ENCODE measurements around the gene TKTL1. TPM values are rescaled to one million over a fixed set of nuclear protein-coding genes. Genes with fewer than 3 reads are reported as not detected.
A peak's percentile ranks its signal among the peaks of the same experiment; 100 is the strongest.

The TKTL1 gene
- total RNA-seq, 1 experiment from 2014 or later, result not detected

- Histone ChIP-seq H3K4me3 (ENCODE audit: low read length) (peak overlapping the region; percentile 45; the same call in 1 of the 2 replicates), H3K9ac (ENCODE audit: low read length) (peak overlapping the region; percentile 27; the same call in 1 of the 2 replicates)
Measured at GRCh38 chrX:154371789-154372300, 76.2 kb downstream of the TKTL1 start.

GRCh38 chrX:154372612-154373022 lies 77.0 kb downstream of the TKTL1 start:
- Histone ChIP-seq H2AFZ (ENCODE audit: low read length) (no peak overlapping the region), H4K20me1 (ENCODE audit: insufficient read depth, low read depth, low read length) (no peaks in the 10 kb centered on the region), H3K9me2 (replicated peaks; ENCODE audit: insufficient read depth, low read length) (no peaks in the 10 kb centered on the region), H3K27ac (ENCODE audit: low read length) (no peak overlapping the region), H3K79me2 (ENCODE audit: low read length) (peaks cover 18% of the 10 kb centered on the region), H3K4me2 (ENCODE audit: low read depth, low read length, poor library complexity, severe bottlenecking) (no peak overlapping the region), H3K36me3 (ENCODE audit: insufficient read depth, low read length) (no peaks in the 10 kb centered on the region), H3K9me3 (ENCODE audit: low read length) (no peaks in the 10 kb centered on the region), H3K4me3 (ENCODE audit: low read length) (no peak overlapping the region), H3K4me1 (ENCODE audit: low read length) (peaks cover 35% of the 10 kb centered on the region), H3K27me3 (ENCODE audit: low read length) (no peaks in the 10 kb centered on the region), H3K9ac (ENCODE audit: low read length) (no peak overlapping the region)
- peak; percentile 56 for DNase-seq

More at GRCh38 chrX:154371789-154372300, 76.2 kb downstream of the TKTL1 start:
- peaks cover 30% of the 10 kb centered on the region for H3K4me1 ChIP-seq (ENCODE audit: low read length)
- no peaks in the 10 kb centered on the region for H3K9me2 ChIP-seq (replicated peaks; ENCODE audit: insufficient read depth, low read length)
- H4K20me1 ChIP-seq (ENCODE audit: insufficient read depth, low read depth, low read length), result no peaks in the 10 kb centered on the region
- H3K27ac ChIP-seq (ENCODE audit: low read length), result no peak overlapping the region
- peak overlapping the region; percentile 56 for H3K4me2 ChIP-seq (ENCODE audit: low read depth, low read length, poor library complexity, severe bottlenecking)
- H2AFZ ChIP-seq (ENCODE audit: low read length), result no peak overlapping the region
- H3K79me2 ChIP-seq (ENCODE audit: low read length), result peaks cover 18% of the 10 kb centered on the region
- H3K36me3 ChIP-seq (ENCODE audit: insufficient read depth, low read length), result no peaks in the 10 kb centered on the region
- DNase-seq, result no peak
- no peaks in the 10 kb centered on the region for H3K27me3 ChIP-seq (ENCODE audit: low read length)
- no peaks in the 10 kb centered on the region for H3K9me3 ChIP-seq (ENCODE audit: low read length)

- Histone ChIP-seq H3K36me3 (ENCODE audit: insufficient read depth, low read length) (no peaks in the 10 kb centered on the region), H3K9ac (ENCODE audit: low read length) (peak overlapping the region; percentile 33), H3K4me2 (ENCODE audit: low read depth, low read length, poor library complexity, severe bottlenecking) (peak overlapping the region; percentile 56), H2AFZ (ENCODE audit: low read length) (no peak overlapping the region; the same call in 1 of the 2 replicates), H3K4me1 (ENCODE audit: low read length) (peaks cover 40% of the 10 kb centered on the region), H3K79me2 (ENCODE audit: low read length) (peaks cover 17% of the 10 kb centered on the region), H3K27me3 (ENCODE audit: low read length) (no peaks in the 10 kb centered on the region), H3K4me3 (ENCODE audit: low read length) (peak overlapping the region; percentile 50; the same call in 1 of the 2 replicates), H4K20me1 (ENCODE audit: insufficient read depth, low read depth, low read length) (no peaks in the 10 kb centered on the region), H3K9me3 (ENCODE audit: low read length) (no peaks in the 10 kb centered on the region), H3K9me2 (replicated peaks; ENCODE audit: insufficient read depth, low read length) (no peaks in the 10 kb centered on the region), H3K27ac (ENCODE audit: low read length) (no peak overlapping the region)
- peak; percentile 57 for DNase-seq
Measured at GRCh38 chrX:154373340-154374306, 78.0 kb downstream of the TKTL1 start.

GRCh38 chrX:154374313-154375155 lies 78.9 kb downstream of the TKTL1 start, which contains the start of gene FLNA:
TSS of gene FLNA (minus strand) at chrX:154374634. CDS start at chrX:154371245, 3,389 bp downstream.
- Histone ChIP-seq H3K9ac (ENCODE audit: low read length) (peak within 1 kb of the TSS; percentile 33), H2AFZ (ENCODE audit: low read length) (no peak within 1 kb of the TSS; the same call in 1 of the 2 replicates), H3K4me1 (ENCODE audit: low read length) (peaks cover 32% of the 10 kb centered on the region), H3K4me2 (ENCODE audit: low read depth, low read length, poor library complexity, severe bottlenecking) (peak within 1 kb of the TSS; percentile 56), H3K4me3 (ENCODE audit: low read length) (peak within 1 kb of the TSS; percentile 50; the same call in 1 of the 2 replicates), H3K9me2 (replicated peaks; ENCODE audit: insufficient read depth, low read length) (no peaks in the 10 kb centered on the region), H3K27me3 (ENCODE audit: low read length) (no peaks in the 10 kb centered on the region), H3K9me3 (ENCODE audit: low read length) (no peaks in the 10 kb centered on the region), H3K36me3 (ENCODE audit: insufficient read depth, low read length) (no peaks in the 10 kb centered on the region), H3K79me2 (ENCODE audit: low read length) (peaks cover 12% of the 10 kb centered on the region), H4K20me1 (ENCODE audit: insufficient read depth, low read depth, low read length) (no peaks in the 10 kb centered on the region), H3K27ac (ENCODE audit: low read length) (no peak within 1 kb of the TSS)
- DNase-seq, result no peak

GRCh38 chrX:154375156-154375504 lies 79.5 kb downstream of the TKTL1 start:
- H3K4me1 ChIP-seq (ENCODE audit: low read length), result peaks cover 30% of the 10 kb centered on the region
- H3K27me3 ChIP-seq (ENCODE audit: low read length), result no peaks in the 10 kb centered on the region
- H3K4me2 ChIP-seq (ENCODE audit: low read depth, low read length, poor library complexity, severe bottlenecking), result no peak overlapping the region

DNA sequence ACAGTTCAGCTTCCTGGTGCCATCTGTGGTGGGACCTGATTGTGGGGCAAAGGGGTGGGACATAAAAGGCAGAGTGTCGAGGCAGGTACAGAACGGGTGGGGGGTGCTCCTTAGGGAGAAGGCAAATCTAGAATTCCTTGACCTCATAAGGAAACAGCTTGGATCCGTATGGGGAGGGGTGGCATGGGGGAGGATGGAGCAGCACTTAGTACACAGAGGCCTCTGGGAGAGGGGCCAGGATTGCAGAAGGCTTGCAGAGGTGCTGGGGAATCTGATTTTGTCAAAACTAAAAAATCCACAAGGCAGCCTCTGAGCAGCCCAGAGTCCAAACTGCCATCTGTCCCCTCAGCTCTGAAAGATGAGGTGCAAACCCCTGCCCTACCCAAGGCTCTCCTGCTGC lies 81.2 kb downstream of the TKTL1 start:
- no peak for DNase-seq
- no peaks in the 10 kb centered on the region for H3K9me2 ChIP-seq (replicated peaks; ENCODE audit: insufficient read depth, low read length)
- H4K20me1 ChIP-seq (ENCODE audit: insufficient read depth, low read depth, low read length), result no peaks in the 10 kb centered on the region
- H3K79me2 ChIP-seq (ENCODE audit: low read length), result peaks cover 11% of the 10 kb centered on the region
- H3K4me2 ChIP-seq (ENCODE audit: low read depth, low read length, poor library complexity, severe bottlenecking), result no peak overlapping the region
- no peak overlapping the region for H3K27ac ChIP-seq (ENCODE audit: low read length)
- no peak overlapping the region for H2AFZ ChIP-seq (ENCODE audit: low read length)
- peaks cover 33% of the 10 kb centered on the region for H3K4me1 ChIP-seq (ENCODE audit: low read length)
- no peak overlapping the region for H3K4me3 ChIP-seq (ENCODE audit: low read length)
- H3K36me3 ChIP-seq (ENCODE audit: insufficient read depth, low read length), result no peaks in the 10 kb centered on the region
- H3K27me3 ChIP-seq (ENCODE audit: low read length), result no peaks in the 10 kb centered on the region
- H3K9ac ChIP-seq (ENCODE audit: low read length), result no peak overlapping the region
- H3K9me3 ChIP-seq (ENCODE audit: low read length), result no peaks in the 10 kb centered on the region

More at GRCh38 chrX:154375156-154375504, 79.5 kb downstream of the TKTL1 start:
- H3K27ac ChIP-seq (ENCODE audit: low read length), result no peak overlapping the region
- no peaks in the 10 kb centered on the region for H4K20me1 ChIP-seq (ENCODE audit: insufficient read depth, low read depth, low read length)
- H2AFZ ChIP-seq (ENCODE audit: low read length), result no peak overlapping the region
- H3K79me2 ChIP-seq (ENCODE audit: low read length), result peaks cover 12% of the 10 kb centered on the region
- no peak for DNase-seq
- no peaks in the 10 kb centered on the region for H3K36me3 ChIP-seq (ENCODE audit: insufficient read depth, low read length)
- no peak overlapping the region for H3K4me3 ChIP-seq (ENCODE audit: low read length)
- H3K9me3 ChIP-seq (ENCODE audit: low read length), result no peaks in the 10 kb centered on the region
- H3K9ac ChIP-seq (ENCODE audit: low read length), result no peak overlapping the region
- H3K9me2 ChIP-seq (replicated peaks; ENCODE audit: insufficient read depth, low read length), result no peaks in the 10 kb centered on the region

GRCh38 chrX:154378059-154378798 lies 82.6 kb downstream of the TKTL1 start:
- peaks cover 28% of the 10 kb centered on the region for H3K4me1 ChIP-seq (ENCODE audit: low read length)
- no peaks in the 10 kb centered on the region for H3K36me3 ChIP-seq (ENCODE audit: insufficient read depth, low read length)
- H4K20me1 ChIP-seq (ENCODE audit: insufficient read depth, low read depth, low read length), result no peaks in the 10 kb centered on the region
- no peaks in the 10 kb centered on the region for H3K27me3 ChIP-seq (ENCODE audit: low read length)
- DNase-seq, result peak; percentile 63
- peak overlapping the region; percentile 83 for H3K9ac ChIP-seq (ENCODE audit: low read length)
- H3K4me3 ChIP-seq (ENCODE audit: low read length), result peak overlapping the region; percentile 66
- H3K9me3 ChIP-seq (ENCODE audit: low read length), result no peaks in the 10 kb centered on the region
- peaks cover 11% of the 10 kb centered on the region for H3K79me2 ChIP-seq (ENCODE audit: low read length)
- no peak overlapping the region for H2AFZ ChIP-seq (ENCODE audit: low read length)
- peak overlapping the region; percentile 70 for H3K27ac ChIP-seq (ENCODE audit: low read length)
- H3K4me2 ChIP-seq (ENCODE audit: low read depth, low read length, poor library complexity, severe bottlenecking), result peak overlapping the region; percentile 84
- H3K9me2 ChIP-seq (replicated peaks; ENCODE audit: insufficient read depth, low read length), result no peaks in the 10 kb centered on the region

Data from Karpas-422 (cell line).